ENCODE measurements around the gene C1orf198.

C1orf198 gene

GRCh38 chr1:230896779-230897178 is 28.5 kb upstream of the C1orf198 start:
- no peak for TF ChIP-seq CTCF (IDR thresholded peaks at IDR 0.05; ENCODE audit: insufficient read depth, low read length, missing control alignments)
- no peak for DNase-seq (ENCODE audit: low read depth, low spot score)
- ChIA-PET POLR2A (no interaction called here), CTCF (interaction anchor here (1.1 to 1.3 kb wide), 2 partner anchors 16 to 266 kb away, joined by 3 read pairs; no protein-coding TSS in a partner anchor)
- no peak overlapping the region for H3K4me3 ChIP-seq (ENCODE audit: low read depth, low read length)

- no peak for DNase-seq (ENCODE audit: low read depth, low spot score)
- ChIA-PET POLR2A (no interaction called here), CTCF (interaction anchor here (1.1 kb wide), 1 partner anchor 23 kb away, joined by 6 read pairs; no protein-coding TSS in a partner anchor)
- no peak for TF ChIP-seq CTCF (IDR thresholded peaks at IDR 0.05; ENCODE audit: insufficient read depth, low read length, missing control alignments)
- no peak overlapping the region for H3K4me3 ChIP-seq (ENCODE audit: low read depth, low read length)
Measured at GRCh38 chr1:230895452-230895851, 27.1 kb upstream of the C1orf198 start.

- CTCF ChIA-PET, result no interaction called here
- no peak for TF ChIP-seq CTCF (IDR thresholded peaks at IDR 0.05; ENCODE audit: insufficient read depth, low read length, missing control alignments)
- no peak for DNase-seq (ENCODE audit: low read depth, low spot score)
- POLR2A ChIA-PET, result no interaction called here
- H3K4me3 ChIP-seq (ENCODE audit: low read depth, low read length), result no peak overlapping the region
Measured at GRCh38 chr1:230894664-230895063, 26.3 kb upstream of the C1orf198 start.

- CTCF ChIA-PET, result no interaction called here
- TF ChIP-seq CTCF (IDR thresholded peaks at IDR 0.05; ENCODE audit: insufficient read depth, low read length, missing control alignments), result no peak
- no peak overlapping the region for H3K4me3 ChIP-seq (ENCODE audit: low read depth, low read length)
- POLR2A ChIA-PET, result no interaction called here
- DNase-seq (ENCODE audit: low read depth, low spot score), result no peak
Measured at GRCh38 chr1:230894032-230894431, 25.7 kb upstream of the C1orf198 start.

- no peak for DNase-seq (ENCODE audit: low read depth, low spot score)
- POLR2A ChIA-PET, result interaction anchor here (0.9 kb wide), 1 partner anchor 14 kb away, joined by 7 read pairs; no protein-coding TSS in a partner anchor
- CTCF ChIA-PET, result interaction anchor here (0.9 to 1.3 kb wide), 2 partner anchors 19 to 94 kb away, joined by 3 to 4 read pairs; no protein-coding TSS in a partner anchor
- TF ChIP-seq CTCF (IDR thresholded peaks at IDR 0.05; ENCODE audit: insufficient read depth, low read length, missing control alignments), result no peak
- H3K4me3 ChIP-seq (ENCODE audit: low read depth, low read length), result no peak overlapping the region
Measured at GRCh38 chr1:230892018-230892491, 23.7 kb upstream of the C1orf198 start.

GRCh38 chr1:230891413-230891812 is 23.1 kb upstream of the C1orf198 start:
- TF ChIP-seq CTCF (IDR thresholded peaks at IDR 0.05; ENCODE audit: insufficient read depth, low read length, missing control alignments), result no peak
- H3K4me3 ChIP-seq (ENCODE audit: low read depth, low read length), result no peak overlapping the region
- POLR2A ChIA-PET, result no interaction called here
- no peak for DNase-seq (ENCODE audit: low read depth, low spot score)
- CTCF ChIA-PET, result interaction anchor here (1.3 kb wide), 1 partner anchor 93 kb away, joined by 4 read pairs; no protein-coding TSS in a partner anchor

All from AG04449 (cell line).